GM21360 (cell line): ENCODE data around the gene GALNTL6.
"Not testable (repeated sequence)": the region's sequence is repeated elsewhere in the genome, so short reads cannot be mapped to it uniquely, and the experiment has no call there.

Experiments used
- ATAC-seq: cut with Tn5 transposase; IDR thresholded peaks from one replicate; pipeline ENCODE4 v1.9.1; 2021; ENCODE audit warnings: mild to moderate bottlenecking, moderate library complexity; ENCODE audit not compliant: unreplicated experiment

The GALNTL6 gene

DNA sequence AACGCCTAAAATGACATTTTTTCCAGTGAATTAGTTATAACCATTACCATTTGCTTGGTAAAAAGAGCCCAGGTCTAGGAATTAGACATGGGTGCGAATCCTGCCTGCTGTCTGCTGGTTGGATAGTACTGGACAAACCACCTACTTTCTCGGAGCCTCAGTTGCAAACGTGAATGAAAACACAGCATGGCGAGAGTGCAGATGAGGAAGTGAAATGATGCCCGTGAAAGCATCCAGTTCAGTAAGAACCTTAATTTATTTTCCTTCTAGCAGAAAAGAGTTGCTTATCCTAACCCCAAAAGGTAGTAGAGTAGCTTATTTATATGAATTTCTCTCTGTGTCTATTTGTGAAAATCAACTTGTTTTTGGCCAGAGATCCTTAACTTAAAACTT is 1184.0 kb downstream of the GALNTL6 start:
- no peak for ATAC-seq

DNA sequence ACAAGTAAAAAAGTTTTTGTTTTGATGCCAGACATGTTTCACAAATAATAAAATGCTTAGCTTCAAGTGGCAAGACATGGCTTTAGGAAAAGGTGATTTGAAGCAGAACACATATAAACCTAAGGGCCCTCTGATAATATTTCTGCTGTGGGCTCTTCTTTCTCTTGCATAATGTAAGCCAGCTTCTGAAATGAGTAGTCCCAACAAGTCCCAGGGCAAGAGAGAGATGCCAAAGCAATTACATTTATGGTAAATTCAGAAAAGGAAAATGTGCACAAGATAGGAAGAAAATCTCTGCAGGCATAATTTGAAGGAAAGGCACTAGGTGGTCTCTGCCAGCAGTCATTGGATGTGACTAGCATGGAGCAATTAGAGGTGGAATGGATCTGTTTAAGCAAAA is 1184.7 kb downstream of the GALNTL6 start:
- no peak for ATAC-seq

DNA sequence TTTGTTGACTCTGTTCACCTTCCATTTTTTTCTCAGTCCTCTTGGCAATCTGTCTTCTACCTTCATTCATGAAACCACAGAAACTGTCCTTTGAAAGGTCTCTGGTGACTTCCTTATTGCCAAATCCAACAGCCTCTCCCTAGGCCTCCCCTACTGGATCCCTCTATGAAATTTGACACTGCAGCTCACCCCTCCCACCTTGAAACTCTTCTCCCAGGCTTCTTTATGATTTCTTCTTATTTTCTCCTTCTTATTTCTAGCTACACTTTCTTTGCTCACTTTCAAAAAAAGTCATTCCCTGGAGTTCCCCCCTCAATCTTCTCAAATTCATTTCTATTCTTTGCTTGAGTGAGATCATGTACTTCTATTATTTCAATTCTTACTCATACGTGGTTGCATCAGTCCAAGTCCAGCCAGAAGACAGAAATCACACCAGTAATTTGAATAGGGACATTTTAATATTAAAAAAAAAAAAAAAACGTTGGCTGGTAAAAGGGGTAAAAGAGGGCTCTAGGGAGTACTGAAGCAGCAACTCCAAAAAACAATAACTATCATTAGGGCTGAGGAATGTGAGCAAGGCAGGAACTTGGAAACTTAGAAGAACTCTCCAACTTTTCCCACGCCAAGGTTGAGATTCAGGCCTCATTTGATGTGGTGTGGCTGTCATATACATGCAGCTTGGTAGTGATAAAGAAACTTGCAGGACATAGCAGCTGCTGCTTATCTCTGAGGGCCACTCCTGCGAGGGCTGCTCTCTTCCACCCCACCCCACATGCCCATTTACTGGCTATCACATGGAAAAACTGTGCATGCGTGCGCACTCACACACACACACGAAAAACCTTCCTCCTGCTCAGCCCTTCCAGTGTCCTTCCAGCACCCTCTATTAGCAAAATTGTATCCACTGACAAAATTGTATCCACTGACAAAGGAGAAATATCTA is 1185.6 kb downstream of the GALNTL6 start:
- no peak for ATAC-seq

DNA sequence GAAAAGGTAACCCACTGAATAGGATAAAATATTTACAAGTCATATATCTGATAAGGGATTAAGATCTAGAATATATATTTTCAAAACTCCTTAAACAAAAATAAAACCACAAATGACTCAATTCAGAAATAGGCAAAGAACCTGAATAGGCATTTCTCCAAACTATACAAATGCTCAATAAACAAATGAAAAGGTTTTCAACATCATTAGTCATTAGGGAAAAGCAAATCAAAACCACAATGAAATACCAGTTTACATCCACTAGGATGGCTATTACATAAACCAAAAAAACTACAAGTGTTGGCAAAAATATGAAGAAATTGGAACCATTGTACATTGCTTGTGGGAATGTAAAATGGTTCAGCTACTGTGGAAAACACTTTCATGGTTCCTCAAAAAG is 1188.4 kb downstream of the GALNTL6 start:
- no peak for ATAC-seq

DNA sequence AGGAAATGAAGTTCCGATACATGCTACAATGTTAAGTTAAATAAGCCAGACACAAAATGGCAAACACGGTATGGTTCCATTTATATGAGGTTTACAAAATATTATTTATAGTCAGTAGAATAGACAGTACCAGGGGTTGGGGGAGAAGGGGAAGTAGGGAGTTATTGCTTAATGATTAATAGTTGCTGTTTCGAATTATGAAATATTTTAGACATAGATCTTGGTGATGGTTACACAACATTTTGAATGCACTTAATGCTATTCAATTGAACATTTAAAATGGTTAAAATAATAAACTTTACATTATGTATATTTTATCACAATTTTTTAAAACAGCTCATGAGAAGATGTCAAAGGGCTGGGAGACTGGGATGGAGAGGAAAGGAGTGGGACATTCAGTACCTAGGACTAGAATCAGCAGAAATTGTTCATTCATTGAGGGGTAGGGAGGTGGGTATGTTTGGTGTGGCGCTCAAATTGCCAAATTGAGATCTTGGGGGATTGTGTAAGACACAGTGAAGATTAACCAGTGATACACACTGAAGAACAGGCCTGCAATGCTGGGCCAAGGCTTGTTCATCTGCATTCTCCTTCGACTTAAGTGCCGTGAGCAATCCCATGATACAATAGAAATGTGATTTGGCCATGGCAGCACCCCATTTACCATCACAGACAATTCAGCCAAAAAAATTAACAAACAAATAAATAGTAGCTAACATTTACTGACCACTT is 1189.8 kb downstream of the GALNTL6 start:
- no peak for ATAC-seq

DNA sequence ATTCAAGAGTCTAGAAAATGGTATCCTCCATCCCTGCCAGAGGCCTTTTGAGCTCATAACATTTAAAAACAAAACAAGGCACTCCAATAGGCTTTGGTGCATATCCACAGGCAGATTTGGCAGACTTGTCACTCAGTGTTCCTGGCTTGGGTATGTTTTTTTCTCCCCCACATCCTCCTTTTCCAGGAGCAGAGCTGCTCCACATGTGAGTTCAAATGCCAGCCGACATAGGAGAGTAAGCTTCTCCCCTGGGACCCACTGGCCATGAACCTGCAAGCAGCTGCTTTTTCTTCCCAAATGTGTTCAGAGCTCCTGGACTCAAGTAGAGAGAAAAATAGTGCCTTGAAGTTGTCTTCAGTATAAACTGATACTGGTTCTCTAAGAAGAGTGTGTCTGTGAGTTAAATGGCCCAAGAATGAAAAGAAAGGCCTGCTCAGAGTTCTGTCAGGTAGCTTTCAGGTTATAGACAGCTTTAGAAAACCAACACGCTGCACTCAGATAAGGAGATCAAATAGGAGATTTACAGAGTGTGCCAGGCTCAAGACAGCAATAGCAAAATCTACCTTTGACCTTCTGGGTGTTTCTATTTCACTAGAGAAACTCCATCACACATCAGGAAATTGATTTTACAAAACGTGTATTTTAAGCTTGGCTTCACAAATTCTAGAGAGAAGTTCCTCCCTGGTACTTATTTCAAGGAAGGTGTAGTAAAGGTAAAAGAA is 1192.9 kb downstream of the GALNTL6 start:
- no peak for ATAC-seq

DNA sequence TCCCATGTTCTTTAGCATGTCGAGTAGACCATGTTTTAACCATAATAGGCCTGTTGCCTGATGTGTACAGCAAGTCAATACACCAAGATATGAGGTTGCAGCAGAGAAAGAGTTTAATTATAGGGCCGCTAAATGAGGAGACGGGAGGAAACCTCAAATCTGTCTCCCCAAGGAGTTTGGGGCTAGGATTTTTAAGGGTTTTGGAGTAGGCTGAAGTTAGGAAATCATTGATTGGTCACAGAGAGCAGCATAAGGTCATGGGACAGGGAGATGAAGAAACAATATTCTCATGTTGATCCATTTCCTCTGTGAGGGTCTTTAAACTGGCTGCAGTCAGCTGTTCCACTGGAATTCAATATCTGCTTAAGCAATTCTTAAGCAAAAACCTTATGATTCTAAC is 1195.2 kb downstream of the GALNTL6 start:
- no peak for ATAC-seq

DNA sequence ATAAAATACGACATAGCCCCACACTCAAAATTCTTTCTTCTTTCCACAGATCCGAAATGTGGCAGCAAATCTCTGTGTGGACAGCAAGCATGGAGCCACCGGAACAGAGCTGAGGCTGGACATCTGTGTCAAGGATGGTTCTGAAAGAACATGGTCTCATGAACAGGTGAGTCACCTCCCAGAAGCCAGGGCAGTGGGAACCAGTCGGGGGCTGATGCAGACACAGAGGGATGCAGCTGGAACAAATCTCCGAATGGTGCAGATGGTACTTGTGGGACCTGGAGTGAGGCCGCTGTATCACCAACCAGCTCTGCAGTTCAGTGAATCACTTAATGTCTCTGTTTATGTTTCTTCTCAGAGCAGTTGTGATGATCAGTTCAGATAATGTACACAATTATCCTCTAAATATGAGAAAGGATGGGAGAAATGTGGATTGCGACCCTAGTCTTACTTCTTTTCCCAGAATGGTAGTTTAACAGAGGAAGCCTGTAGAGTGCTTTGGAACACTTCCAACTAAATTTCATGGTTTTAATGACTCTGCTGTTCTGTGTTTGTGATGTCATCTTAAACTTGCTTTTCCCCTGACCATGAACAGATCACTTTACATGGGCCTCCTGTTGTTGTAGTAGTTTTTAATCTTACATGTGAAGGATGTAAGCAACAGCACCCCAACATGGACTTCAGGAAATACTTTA is 1196.1 kb downstream of the GALNTL6 start:
- no peak for ATAC-seq

DNA sequence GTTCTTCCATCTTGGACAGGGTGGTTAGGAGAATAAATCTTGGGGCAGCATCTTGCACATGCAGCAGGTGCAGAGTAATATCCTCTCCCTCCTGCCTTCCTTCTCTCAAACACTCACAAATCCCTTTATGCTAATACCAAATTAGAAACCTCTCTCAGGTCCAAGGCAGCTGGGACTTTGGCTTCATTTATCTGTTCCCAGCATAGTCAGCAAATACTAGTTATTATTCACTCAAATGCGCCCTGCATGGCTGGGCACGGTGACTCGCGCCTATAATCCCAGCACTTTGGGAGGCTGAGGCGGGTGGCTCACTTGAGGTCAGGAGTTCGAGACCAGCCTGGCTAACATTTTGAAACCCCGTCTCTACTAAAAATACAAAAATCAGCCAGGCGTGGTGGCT is 1199.4 kb downstream of the GALNTL6 start:
- ATAC-seq: no peak

DNA sequence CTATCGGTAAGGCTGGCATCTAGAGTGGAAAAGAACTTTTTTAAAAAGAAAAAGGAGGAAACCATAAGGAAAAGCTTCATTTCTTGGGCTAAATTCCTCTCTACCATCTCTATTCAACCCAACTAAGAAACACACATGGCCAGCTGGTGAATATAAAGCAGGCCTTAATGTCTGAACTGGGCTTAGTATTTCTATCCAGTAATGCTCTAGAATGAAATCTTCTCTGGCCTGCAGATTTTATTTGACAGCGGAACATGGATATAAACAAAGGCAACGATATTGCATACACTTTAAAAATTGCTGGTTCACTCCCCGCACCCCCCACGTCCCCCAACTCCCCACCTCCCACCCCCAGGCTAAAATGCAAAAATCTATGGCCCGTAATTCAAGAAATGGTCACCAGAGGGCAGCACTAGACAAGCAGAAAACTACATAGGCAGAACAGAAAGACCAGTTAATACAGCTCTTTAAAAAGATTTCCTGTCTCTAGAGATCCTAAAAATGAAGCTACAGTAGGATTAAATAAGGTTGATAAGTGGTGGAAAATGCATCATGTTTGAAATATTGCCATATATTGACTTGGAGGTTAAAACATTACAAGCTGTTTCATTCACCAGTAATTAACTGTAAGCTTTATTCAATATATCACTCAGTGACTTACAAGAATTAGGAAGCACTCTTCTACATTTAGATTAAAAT is 1200.2 kb downstream of the GALNTL6 start:
- ATAC-seq: peak; percentile 62

DNA sequence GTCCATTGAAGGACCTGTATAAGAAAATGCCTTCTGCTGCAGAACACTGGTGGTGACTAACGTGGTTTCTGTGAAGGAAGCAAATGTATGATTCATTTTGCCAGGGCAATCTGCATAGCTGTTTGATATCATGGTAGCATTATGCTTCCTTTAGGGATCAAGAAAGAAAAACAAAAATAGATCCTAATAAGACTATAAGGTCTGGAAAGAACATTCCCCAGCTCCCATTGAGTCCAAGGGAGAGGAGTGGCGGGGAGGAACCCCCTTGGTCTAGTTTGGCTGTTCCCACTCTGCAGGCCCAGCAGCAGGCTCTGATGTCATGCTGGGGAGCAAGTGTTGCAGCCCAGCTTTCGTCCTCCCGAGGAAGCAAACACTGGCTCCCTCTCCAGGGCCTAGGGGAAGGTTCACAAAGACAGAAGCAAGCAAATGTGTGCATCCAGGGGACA is 1200.9 kb downstream of the GALNTL6 start:
- no peak for ATAC-seq

DNA sequence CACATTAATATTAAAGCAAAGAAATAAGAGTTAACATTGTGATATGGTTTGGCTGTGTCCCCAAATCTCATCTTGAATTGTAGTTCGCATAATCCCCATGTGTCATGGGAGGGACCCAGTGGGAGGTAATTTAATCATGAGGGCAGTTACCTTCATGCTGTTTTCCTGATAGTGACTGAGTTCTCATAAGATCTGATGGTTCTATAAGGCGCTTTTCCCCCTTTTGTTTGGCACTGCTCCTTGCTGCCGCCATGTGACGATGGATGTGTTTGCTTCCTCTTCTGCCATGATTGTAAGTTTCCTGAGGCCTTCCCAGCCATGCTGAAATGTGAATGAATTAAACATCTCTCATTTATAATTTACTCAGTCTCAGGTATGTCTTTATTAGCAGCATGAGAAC is 1201.6 kb downstream of the GALNTL6 start:
- no peak for ATAC-seq

DNA sequence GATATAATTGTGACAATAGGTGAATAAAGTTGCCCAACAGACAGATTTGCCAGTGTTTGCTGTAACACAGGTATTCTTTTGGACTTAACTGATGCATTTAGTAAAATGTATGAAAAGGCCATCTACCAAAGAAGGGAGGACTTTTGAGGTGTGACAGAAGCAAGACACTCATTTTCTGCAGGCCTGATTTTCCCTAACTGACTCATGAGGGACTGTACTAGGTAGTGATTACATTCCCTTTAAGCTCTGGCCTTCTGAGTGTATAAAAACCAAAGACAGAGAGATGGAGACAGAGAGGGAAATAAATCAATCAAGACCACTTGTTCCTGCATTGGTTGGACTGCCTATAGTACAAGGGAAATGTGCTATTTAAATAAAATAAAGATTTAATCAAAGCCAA is 1204.6 kb downstream of the GALNTL6 start:
- ATAC-seq: no peak

DNA sequence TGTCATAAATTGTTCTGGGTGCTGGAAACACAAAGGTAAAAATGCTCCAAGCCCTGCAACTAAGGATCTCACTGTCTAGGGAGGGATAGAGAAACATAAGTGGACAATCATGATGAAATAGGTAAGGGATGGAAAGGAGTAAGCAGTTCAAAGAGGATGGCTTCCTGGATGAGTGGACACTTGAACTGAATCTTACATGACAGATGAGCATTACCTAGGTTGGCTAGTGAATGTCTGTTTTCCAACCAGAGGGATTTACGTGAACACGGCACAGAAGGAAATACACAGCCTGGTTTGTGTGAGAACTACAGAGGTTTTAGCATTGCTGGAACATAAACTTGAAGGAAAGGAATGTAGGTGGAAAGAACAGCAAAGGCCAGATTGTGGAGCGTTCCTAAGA is 1205.2 kb downstream of the GALNTL6 start:
- ATAC-seq: no peak

DNA sequence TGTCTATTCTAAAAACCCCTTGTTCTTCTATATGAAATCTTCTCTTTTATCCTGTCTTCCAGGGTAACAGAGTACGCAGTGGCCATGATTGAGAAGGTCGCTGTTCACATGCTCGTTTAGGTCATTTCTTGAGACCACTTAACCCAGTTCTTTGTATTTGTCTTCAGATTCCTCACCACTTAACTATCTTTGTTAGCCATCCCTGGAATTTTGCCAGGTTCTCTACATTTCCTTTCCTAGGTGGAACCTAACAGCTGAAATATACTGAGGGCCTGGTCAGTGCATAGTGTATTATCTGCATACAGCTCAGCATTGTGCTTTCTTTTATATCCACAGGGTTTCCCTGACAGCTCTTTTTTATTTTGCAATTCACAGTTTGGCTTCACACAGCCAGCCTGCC is 1206.5 kb downstream of the GALNTL6 start:
- no peak for ATAC-seq

DNA sequence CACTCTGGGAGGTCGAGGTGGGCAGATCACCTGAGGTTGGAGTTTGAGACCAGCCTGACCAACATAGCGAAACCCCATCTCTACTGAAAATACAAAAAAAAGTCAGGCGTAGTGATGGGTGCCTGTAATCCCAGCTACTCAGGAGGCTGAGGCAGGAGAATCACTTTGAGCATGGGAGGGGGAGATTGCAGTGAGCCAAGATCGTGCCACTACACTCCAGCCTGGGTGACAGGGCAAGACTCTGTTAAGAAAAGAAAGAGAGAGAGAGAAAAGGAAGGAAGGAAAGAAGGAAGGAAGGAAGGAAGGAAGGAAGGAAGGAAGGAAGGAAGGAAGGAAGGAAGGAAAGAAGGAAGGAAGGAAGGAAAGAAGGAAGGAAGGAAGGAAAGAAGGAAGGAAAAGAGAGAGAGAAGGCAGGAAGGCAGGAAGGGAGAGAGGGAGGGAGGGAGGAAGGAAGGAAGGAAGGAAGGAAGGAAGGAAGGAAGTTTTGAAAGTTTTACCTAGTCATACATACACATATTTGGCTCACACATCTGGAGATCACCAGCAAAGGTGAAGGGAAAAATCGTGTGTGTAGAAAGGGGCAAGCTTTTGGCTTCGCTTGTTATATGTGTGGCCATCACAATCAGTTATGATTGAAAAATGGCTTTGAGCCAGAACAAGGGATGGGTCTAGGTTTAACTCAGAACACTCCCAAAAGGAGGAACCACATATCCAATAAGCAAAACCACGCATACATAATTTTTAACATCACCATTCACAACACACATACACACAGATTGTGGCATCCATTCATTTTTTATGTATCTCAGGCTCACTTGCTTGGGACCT is 1208.8 kb downstream of the GALNTL6 start:
- ATAC-seq: not testable (repeated sequence)

DNA sequence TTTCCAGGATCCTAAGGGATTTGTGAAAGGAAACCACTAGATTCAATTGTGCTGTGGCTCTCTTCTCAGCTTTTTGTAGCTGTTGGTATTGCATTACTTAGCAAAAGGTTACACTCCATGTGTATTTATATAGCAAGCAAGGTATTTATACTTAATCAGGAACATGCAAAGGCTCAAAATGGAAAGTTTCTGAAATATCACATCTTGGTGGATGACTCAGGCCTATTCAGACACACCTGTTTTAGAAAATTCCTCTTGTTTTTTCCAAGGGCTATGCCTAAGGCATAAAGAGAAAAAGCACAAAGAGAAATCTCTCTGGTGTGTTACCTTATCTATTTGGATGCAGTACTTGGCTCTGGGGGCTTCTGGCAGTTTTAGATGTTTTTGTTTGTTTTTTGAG is 1211.0 kb downstream of the GALNTL6 start:
- ATAC-seq: no peak

DNA sequence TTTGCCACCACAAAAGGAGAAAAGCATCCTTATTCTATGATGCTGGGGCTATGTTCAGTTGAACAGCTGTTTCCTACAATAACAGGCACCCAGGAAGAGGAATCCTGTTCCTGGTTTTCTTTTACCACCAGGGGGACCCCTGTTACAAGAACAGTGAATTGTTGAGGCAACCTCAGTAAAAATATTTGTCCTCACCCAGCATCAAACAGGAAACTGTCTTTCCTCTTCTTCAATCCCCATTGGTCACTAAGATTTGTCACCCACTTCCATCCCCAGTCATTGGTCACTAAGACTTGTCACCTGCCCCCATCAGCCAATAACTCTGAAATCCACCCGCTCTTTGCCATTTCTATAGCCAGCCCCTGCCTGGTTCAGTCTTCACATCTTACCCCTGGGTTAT is 1211.9 kb downstream of the GALNTL6 start:
- ATAC-seq: peak; percentile 92

DNA sequence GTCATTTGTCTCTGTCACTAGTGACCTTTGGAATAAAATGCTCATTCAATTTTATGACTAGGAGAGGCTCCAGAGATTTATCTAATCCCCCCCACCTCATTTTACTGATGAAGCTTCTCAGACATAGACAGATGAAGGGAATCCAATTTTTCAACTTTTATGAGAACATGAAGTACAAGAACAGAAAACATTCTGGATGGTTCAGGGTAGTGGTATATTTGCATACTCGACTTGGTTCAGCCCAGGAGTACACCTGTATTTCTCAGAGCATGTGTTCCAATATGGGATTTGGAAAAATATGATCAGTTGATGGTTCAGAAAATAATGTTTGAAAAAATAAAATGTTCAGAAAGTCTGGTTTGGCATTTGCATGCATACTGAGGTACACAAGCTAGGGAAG is 1224.0 kb downstream of the GALNTL6 start:
- no peak for ATAC-seq
